SK-N-SH treated with all-trans-retinoic acid at 6 μM for 48 hours (cell line): ENCODE data around the gene SCGB1C2.
"Not testable (repeated sequence)": the region's sequence is repeated elsewhere in the genome, so short reads cannot be mapped to it uniquely, and the experiment has no call there.

Experiments
- BACH2 ChIP-seq: fragments of 250-450 bp; sonication (Bioruptor Pico); IDR thresholded peaks from 2 replicates; pipeline ENCODE4 v1.9.0; 2021; ENCODE audit warnings: mild to moderate bottlenecking, borderline replicate concordance
- ISL1 ChIP-seq: fragments of 250-450 bp; sonication (Bioruptor Pico); IDR thresholded peaks from 2 replicates; pipeline ENCODE4 v2.1.2; 2022; ENCODE audit warnings: mild to moderate bottlenecking, moderate library complexity
- PATZ1 ChIP-seq: fragments of 250-450 bp; sonication (Bioruptor Pico); IDR thresholded peaks from 2 replicates; pipeline ENCODE4 v1.8.0; 2020; ENCODE audit warnings: mild to moderate bottlenecking, moderate library complexity, borderline replicate concordance
- POU6F1 ChIP-seq: fragments of 250-450 bp; sonication (Bioruptor Pico); IDR thresholded peaks from 2 replicates; pipeline ENCODE4 v1.8.0; 2021; ENCODE audit warnings: low read depth, mild to moderate bottlenecking, moderate library complexity, borderline replicate concordance
- TF ChIP-seq, protein P1 (sequence below): fragments of 250-450 bp; sonication (Bioruptor Pico); IDR thresholded peaks from 2 replicates; pipeline ENCODE4 v1.5.1; 2021; ENCODE audit warnings: mild to moderate bottlenecking, moderate library complexity

GRCh38 chr17:168614-169013 lies 31.2 kb downstream of the SCGB1C2 start:
- TF ChIP-seq, protein P1, sequence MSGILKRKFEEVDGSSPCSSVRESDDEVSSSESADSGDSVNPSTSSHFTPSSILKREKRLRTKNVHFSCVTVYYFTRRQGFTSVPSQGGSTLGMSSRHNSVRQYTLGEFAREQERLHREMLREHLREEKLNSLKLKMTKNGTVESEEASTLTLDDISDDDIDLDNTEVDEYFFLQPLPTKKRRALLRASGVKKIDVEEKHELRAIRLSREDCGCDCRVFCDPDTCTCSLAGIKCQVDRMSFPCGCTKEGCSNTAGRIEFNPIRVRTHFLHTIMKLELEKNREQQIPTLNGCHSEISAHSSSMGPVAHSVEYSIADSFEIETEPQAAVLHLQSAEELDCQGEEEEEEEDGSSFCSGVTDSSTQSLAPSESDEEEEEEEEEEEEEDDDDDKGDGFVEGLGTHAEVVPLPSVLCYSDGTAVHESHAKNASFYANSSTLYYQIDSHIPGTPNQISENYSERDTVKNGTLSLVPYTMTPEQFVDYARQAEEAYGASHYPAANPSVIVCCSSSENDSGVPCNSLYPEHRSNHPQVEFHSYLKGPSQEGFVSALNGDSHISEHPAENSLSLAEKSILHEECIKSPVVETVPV (CRISPR knock-in tag), result not testable (repeated sequence)
- TF ChIP-seq PATZ1 (CRISPR knock-in tag); BACH2 (CRISPR knock-in tag); POU6F1; ISL1 (CRISPR knock-in tag): not testable (repeated sequence)
